Activated CD8-positive, alpha-beta T cell treated with anti-CD3 and anti-CD28 coated beads for 36 hours (primary cell): ENCODE data around the gene STOX1. TPM values are rescaled to one million over a fixed set of nuclear protein-coding genes. Genes with fewer than 3 reads are reported as not detected.

Experiments used
- ATAC-seq: fragments of 200-7000 bp; cut with Tn5 transposase; one replicate; pipeline ENCODE4 v1.10.0; 2021; ENCODE audit warnings: mild to moderate bottlenecking, moderate library complexity
- CTCF ChIA-PET: fragments of 350-600 bp; sonication (Branson Sonifier 250); formaldehyde crosslinking; loops from one replicate; lab custom pipeline; 2021; ENCODE audit warnings: antibody characterized with exemption; lab: Charles Lee
- POLR2A ChIA-PET: fragments of 350-600 bp; sonication (Branson Sonifier 250); formaldehyde crosslinking; loops from one replicate; lab custom pipeline; 2021; ENCODE audit warnings: antibody characterized with exemption; lab: Charles Lee
- DNase-seq: peaks from one replicate; pipeline ENCODE4 v3.0.0-alpha.2; 2020
- H3K27ac Mint-ChIP-seq: one replicate; pipeline ENCODE4 v1.8.0; 2021; ENCODE audit warnings: mild to moderate bottlenecking, mixed read lengths
- H3K27me3 Mint-ChIP-seq: one replicate; pipeline ENCODE4 v1.8.0; 2021; ENCODE audit warnings: mixed read lengths
- H3K36me3 Mint-ChIP-seq: one replicate; pipeline ENCODE4 v1.8.0; 2021; ENCODE audit warnings: low read depth, mixed read lengths
- H3K4me1 Mint-ChIP-seq: one replicate; pipeline ENCODE4 v1.8.0; 2021; ENCODE audit warnings: low read depth, mixed read lengths
- H3K4me3 Mint-ChIP-seq: one replicate; pipeline ENCODE4 v1.8.0; 2021; ENCODE audit warnings: mild to moderate bottlenecking, moderate library complexity, mixed read lengths
- H3K9me3 Mint-ChIP-seq: one replicate; pipeline ENCODE4 v1.8.0; 2021; ENCODE audit warnings: mixed read lengths
- intact Hi-C: fragments of 100-400 bp; cut with micrococcal nuclease; formaldehyde crosslinking; loops from one replicate; pipeline ENCODE4 v1.10.0; 2022
- total RNA-seq, 2 experiments: library from RNA; stranded (reverse); gene quantifications; one replicate each; pipeline ENCODE4 v1.2.3, GENCODE V29; 2021
- TF ChIP-seq, protein P1 (sequence below): fragments of 200-600 bp; IDR thresholded peaks from one replicate; pipeline ENCODE4 v1.8.0; 2022; ENCODE audit warnings: antibody characterized with exemption, mild to moderate bottlenecking

STOX1 gene
- total RNA-seq, 2 experiments from 2014 or later = 0.22 to 0.36 TPM

DNA sequence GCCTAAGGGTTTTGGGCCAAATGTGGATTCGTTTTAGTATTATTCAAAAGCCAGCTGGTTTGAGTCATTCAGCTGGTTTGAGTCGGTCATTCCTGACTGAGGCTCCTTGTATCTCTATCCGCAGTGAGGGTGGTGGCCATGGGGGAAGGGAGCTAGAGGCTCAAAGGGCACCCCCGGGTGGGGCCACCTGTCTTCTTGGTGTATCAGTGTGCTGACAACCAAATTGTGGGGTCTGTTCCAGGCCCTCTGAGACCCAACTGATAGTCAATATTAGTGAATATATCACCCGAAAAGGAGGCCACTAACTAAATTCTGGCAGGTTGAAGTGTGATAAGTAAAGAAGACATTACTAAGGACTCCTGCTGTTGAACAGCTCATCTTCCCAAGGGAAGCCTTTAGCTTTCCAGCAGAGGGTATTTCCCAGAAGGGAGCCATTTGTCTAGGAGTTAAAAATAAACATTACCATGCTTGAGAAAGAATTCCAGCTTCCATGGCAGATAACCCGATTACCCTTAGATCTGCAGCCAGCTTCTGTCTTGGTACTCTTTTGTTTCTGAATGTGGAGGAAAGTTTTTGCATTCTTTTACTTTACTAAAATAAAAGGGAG is 43.9 kb downstream of the STOX1 start:
- ChIA-PET POLR2A (no interaction called here), CTCF (interaction anchor here (0.9 kb wide), 1 partner anchor 72 kb away, joined by 3 read pairs; no protein-coding TSS in a partner anchor)
- Mint-ChIP-seq H3K9me3 (peaks cover 2% of the 10 kb centered on the region), H3K4me3 (no peak overlapping the region), H3K4me1 (peaks cover 11% of the 10 kb centered on the region), H3K27me3 (no peaks in the 10 kb centered on the region), H3K36me3 (no peaks in the 10 kb centered on the region), H3K27ac (peak overlapping the region; percentile 41)
- DNase-seq (no peak), ATAC-seq (peak; percentile 11)
- intact Hi-C loops = no loop called here
- TF ChIP-seq, protein P1, sequence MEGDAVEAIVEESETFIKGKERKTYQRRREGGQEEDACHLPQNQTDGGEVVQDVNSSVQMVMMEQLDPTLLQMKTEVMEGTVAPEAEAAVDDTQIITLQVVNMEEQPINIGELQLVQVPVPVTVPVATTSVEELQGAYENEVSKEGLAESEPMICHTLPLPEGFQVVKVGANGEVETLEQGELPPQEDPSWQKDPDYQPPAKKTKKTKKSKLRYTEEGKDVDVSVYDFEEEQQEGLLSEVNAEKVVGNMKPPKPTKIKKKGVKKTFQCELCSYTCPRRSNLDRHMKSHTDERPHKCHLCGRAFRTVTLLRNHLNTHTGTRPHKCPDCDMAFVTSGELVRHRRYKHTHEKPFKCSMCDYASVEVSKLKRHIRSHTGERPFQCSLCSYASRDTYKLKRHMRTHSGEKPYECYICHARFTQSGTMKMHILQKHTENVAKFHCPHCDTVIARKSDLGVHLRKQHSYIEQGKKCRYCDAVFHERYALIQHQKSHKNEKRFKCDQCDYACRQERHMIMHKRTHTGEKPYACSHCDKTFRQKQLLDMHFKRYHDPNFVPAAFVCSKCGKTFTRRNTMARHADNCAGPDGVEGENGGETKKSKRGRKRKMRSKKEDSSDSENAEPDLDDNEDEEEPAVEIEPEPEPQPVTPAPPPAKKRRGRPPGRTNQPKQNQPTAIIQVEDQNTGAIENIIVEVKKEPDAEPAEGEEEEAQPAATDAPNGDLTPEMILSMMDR = no peak

DNA sequence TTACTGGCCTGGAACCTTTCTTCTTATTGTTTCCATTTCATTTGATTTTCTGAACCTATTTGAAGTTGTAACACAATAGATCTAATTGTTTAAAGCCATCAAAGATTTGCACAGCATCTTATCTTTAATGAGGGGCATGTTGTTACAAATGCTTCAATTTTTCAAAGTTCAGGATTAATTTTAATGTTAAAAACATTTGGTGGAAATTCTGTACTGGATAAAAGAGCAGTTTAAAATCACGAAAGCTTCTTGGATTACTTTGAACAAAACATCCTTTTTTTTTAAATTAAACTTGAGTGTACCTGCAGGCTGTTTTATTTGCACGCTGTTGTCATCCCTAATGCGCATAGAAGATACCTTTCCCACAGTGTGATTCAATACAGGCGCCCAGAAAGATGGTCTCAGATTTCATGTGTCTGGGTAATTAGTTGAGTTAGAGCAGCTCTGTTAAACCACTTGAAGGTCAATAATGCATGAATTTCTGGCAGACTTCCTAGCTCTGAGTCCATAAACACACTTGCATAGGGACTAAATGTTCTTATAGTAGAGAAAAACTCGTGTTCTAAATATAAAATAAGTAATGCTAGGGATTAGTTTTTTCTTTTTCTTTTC is 44.5 kb downstream of the STOX1 start:
- intact Hi-C loops = no loop called here
- Mint-ChIP-seq H3K4me3 (no peak overlapping the region), H3K4me1 (peaks cover 11% of the 10 kb centered on the region), H3K36me3 (no peaks in the 10 kb centered on the region), H3K9me3 (peaks cover 2% of the 10 kb centered on the region), H3K27ac (no peak overlapping the region), H3K27me3 (no peaks in the 10 kb centered on the region)
- ChIA-PET CTCF (interaction anchor here (0.9 kb wide), 1 partner anchor 73 kb away, joined by 3 read pairs; no protein-coding TSS in a partner anchor), POLR2A (no interaction called here)
- no peak for DNase-seq
- TF ChIP-seq, protein P1 = no peak
- ATAC-seq = no peak

DNA sequence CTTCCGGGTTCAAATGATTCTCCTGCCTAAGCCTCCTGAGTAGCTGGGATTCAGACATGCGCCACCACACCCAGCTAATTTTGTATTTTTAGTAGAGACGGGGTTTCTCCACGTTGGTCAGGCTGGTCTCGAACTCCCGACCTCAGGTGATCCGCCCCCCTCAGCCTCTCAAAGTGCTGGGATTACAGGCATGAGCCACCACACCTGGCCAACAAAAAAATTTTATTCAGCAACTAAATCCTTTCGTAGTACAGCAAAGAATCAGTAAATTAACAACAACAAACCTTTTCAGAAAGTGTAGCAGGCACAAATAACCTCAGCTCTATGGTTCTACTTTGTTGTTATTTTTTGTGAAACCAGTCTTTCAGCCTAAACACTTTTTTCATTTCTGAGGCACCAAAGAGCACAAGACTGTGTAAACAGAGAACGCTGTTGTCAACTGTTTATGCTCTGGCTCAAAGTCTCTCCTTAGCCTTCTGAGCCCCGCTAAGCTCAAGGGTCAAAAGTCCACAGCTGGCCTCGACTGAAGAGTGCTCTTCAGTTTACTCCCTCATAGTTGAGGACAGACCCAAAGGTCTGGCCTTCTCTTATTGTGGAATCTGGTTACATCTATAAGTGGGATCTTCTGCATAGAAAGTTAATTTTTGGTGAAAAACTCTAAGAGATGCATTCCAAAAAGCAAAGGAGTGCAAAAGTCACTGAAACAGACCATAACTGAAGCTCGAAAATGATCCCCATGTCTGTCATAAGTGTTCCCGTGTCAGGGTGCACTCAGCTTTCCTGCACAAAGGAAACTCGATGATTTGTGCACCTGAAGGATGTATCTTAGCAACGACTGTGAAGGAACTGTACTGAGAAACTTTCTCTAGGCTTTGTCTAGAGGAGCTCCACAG is 49.2 kb downstream of the STOX1 start:
- TF ChIP-seq, protein P1 = no peak

DNA sequence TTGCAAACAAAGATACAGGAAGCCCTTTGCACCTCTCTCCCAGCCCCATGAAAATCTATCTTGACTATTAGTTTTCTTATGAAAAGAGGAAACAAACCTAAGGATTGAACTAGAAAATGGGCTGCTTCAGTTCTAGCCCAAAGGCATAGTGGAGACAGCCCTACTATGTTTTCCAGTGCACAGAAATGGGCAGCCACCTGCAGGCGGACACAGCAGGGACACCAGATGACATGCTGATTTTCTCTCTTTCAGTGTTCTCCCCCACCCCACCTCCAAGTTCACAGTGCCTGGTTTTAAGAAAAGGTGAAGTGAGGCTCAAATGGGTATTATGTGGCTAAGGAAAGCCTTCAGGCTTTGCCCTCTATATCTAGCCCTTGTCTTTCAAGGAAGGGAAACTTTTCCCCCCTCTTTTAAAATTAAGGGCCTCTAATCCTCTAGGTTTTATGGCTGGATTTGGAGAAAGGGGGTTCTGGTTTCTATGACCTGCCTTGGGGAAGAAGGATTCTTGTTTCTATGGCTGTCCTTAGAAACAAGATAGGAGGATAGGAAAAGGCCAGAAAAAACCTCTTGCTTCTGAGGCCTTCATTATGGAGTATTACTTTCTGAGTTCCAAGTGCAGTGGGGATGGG is 50.3 kb downstream of the STOX1 start:
- Mint-ChIP-seq H3K4me1 (no peaks in the 10 kb centered on the region), H3K9me3 (no peaks in the 10 kb centered on the region), H3K27me3 (no peaks in the 10 kb centered on the region), H3K27ac (no peak overlapping the region), H3K4me3 (no peak overlapping the region), H3K36me3 (no peaks in the 10 kb centered on the region)
- CTCF ChIA-PET = interaction anchor here (1.5 kb wide), 1 partner anchor 19 kb away, joined by 3 read pairs; no protein-coding TSS in a partner anchor
- POLR2A ChIA-PET = no interaction called here
- intact Hi-C loops = no loop called here
- ATAC-seq (no peak), DNase-seq (no peak)
- TF ChIP-seq, protein P1 = no peak

More for the DNA sequence above, 49.2 kb downstream of the STOX1 start:
- Mint-ChIP-seq H3K4me1 (no peaks in the 10 kb centered on the region), H3K27ac (no peak overlapping the region), H3K4me3 (no peak overlapping the region), H3K36me3 (no peaks in the 10 kb centered on the region), H3K9me3 (no peaks in the 10 kb centered on the region), H3K27me3 (no peaks in the 10 kb centered on the region)
- intact Hi-C loops = no loop called here
- POLR2A ChIA-PET = no interaction called here
- DNase-seq (no peak), ATAC-seq (no peak)
- CTCF ChIA-PET = no interaction called here
